ENCODE measurements around the gene TEX11. TPM values are rescaled to one million over a fixed set of nuclear protein-coding genes. Genes with fewer than 3 reads are reported as not detected.

TEX11 gene
- total RNA-seq, 1 experiment from 2014 or later, result not detected

DNA sequence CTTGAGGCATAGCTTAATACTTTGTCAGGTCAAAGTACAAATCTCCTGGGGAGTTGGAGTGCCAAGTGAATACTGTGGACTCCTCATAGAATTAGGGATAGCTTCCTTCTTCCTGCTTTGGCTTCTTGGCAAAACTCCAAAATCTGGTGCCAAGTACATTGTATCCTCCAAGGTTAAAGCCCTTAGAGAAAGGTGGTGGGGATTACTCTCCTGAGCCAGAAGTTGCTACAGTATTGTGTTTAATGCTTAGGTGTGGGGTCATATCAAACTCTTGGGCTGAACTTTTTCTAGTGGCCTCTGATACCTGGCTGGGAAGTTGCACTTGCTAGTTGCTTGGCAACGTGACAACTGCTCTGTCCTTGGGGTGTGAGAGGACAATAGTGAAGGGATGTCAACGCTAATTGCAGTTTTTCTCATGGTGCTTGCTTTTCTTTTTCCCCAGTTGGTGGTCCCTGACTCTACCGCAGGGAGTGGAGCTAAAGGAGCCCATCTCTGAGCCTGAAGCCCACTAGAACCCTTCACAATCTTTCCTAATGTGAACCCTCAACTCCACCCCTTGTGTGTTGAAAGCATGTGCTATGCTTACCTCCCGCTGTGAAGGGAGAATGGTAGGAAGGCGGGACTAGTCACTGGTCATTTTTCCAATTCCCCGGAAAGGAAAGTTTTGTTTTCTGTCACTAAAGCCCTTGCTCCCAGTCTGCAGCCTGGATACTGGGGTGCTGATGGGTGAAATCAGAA is 428.4 kb downstream of the TEX11 start:
- DNase-seq (ENCODE audit: low read depth), result no peak
- in situ Hi-C loops (cut with HindIII; ENCODE audit: low pct_unique_long_range_greater_than_20kb, low sequenced_read_pairs), result no loop called here

DNA sequence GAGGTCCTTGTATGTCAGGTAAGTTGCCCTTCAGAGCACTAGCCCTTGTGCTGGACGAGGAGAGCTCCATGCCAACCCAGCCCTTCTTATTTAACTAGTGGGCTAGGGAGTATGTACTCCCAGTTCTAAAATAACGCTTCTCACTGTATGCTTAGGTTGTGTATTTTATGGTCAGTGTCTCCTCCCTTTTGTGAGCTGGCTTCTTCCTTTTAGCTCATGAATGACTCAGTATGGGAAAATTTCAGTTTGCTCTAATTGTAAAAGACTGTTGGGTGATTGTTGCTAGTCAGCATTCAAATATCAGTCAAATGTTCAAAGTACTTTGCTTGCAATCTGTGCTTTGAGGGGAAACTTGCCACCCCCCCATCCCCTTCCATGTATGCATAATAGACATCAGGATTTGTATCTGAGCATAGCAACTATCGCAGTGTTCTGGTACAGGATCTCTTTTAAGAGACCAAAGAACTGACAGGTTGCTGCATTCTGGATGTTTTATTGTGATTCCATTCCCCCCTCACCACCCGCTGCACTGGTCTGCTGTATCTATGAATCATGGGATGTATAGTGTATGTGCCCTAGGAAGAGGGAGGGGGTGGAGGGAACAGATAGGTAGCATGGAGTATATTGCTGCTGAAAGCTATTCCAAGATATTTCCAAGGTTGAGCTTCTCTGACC is 429.1 kb downstream of the TEX11 start:
- in situ Hi-C loops (cut with HindIII; ENCODE audit: low pct_unique_long_range_greater_than_20kb, low sequenced_read_pairs), result no loop called here

More for the DNA sequence above, 429.1 kb downstream of the TEX11 start:
- DNase-seq (ENCODE audit: low read depth), result peak; percentile 64

Other genes starting within 250 kb of the TEX11 start
- not detected in 2 replicates for gene SLC7A3, start 22.4 kb upstream of the TEX11 start, total RNA-seq (2014; rRNA removed; shearing (Covaris generic); ENCODE audit: low replicate concordance)
- gene SNX12, start 159.6 kb upstream of the TEX11 start, total RNA-seq (2014; rRNA removed; shearing (Covaris generic); ENCODE audit: low replicate concordance), result 65.7 and 98.8 TPM in 2 replicates
- gene FOXO4, start 187.1 kb upstream of the TEX11 start, total RNA-seq (2014; rRNA removed; shearing (Covaris generic); ENCODE audit: low replicate concordance), result 0.41 and 1.3 TPM in 2 replicates
- gene CXorf65, start 198.0 kb upstream of the TEX11 start, total RNA-seq (2014; rRNA removed; shearing (Covaris generic); ENCODE audit: low replicate concordance), result not detected in 2 replicates
- gene IL2RG, start 202.9 kb upstream of the TEX11 start, total RNA-seq (2014; rRNA removed; shearing (Covaris generic); ENCODE audit: low replicate concordance), result not detected in 2 replicates
- gene MED12, start 209.9 kb upstream of the TEX11 start, total RNA-seq (2014; rRNA removed; shearing (Covaris generic); ENCODE audit: low replicate concordance), result 4.8 and 6.7 TPM in 2 replicates
- gene NLGN3, start 236.1 kb upstream of the TEX11 start, total RNA-seq (2014; rRNA removed; shearing (Covaris generic); ENCODE audit: low replicate concordance), result 0.20 TPM in 1 of 2 replicates, not detected in the other